ENCODE measurements around the gene AGPS. TPM values are rescaled to one million over a fixed set of nuclear protein-coding genes. Genes with fewer than 3 reads are reported as not detected.

AGPS gene
- polyA plus RNA-seq, 3 donors from 2014 or later: 16.1 to 27.2 (median 18.0) TPM

- DNase-seq: no peak
- Mint-ChIP-seq H3K9me3 (no peaks in the 10 kb centered on the region), H3K4me1 (no peaks in the 10 kb centered on the region), H3K36me3 (peaks cover 8 to 24% (median 13%) of the 10 kb centered on the region in 3 donors), H3K4me3 (no peak overlapping the region), H3K27me3 (ENCODE audit: low read depth in 3 of 3) (no peaks in the 10 kb centered on the region), H3K27ac (peak overlapping the region in 1 of 6 donors; percentile 38)
Observed at GRCh38 chr2:177518754-177519153, 126.2 kb downstream of the AGPS start.

GRCh38 chr2:177519534-177520115 is 127.1 kb downstream of the AGPS start:
- peaks cover 4 to 28% (median 17%) of the 10 kb centered on the region in 3 donors for H3K36me3 Mint-ChIP-seq
- DNase-seq: no peak
- no peaks in the 10 kb centered on the region for H3K9me3 Mint-ChIP-seq
- no peak overlapping the region for H3K27ac Mint-ChIP-seq
- H3K4me1 Mint-ChIP-seq: no peaks in the 10 kb centered on the region
- H3K4me3 Mint-ChIP-seq: no peak overlapping the region
- H3K27me3 Mint-ChIP-seq (ENCODE audit: low read depth in 3 of 3): no peaks in the 10 kb centered on the region

- DNase-seq: no peak
- Mint-ChIP-seq H3K27ac (no peak overlapping the region), H3K4me3 (no peak overlapping the region), H3K9me3 (no peaks in the 10 kb centered on the region), H3K36me3 (peaks cover 3 to 27% (median 18%) of the 10 kb centered on the region in 3 donors), H3K4me1 (no peaks in the 10 kb centered on the region), H3K27me3 (ENCODE audit: low read depth in 3 of 3) (no peaks in the 10 kb centered on the region)
Observed at GRCh38 chr2:177520324-177520723, 127.8 kb downstream of the AGPS start.

GRCh38 chr2:177523781-177524180 is 131.2 kb downstream of the AGPS start:
- Mint-ChIP-seq H3K9me3 (no peaks in the 10 kb centered on the region), H3K27me3 (ENCODE audit: low read depth in 3 of 3) (peaks cover 0 to 2% (median 0%) of the 10 kb centered on the region in 3 donors), H3K36me3 (peaks cover 8 to 21% (median 17%) of the 10 kb centered on the region in 3 donors), H3K4me1 (no peaks in the 10 kb centered on the region), H3K27ac (no peak overlapping the region), H3K4me3 (no peak overlapping the region)
- no peak for DNase-seq

GRCh38 chr2:177525351-177525924 is 132.9 kb downstream of the AGPS start:
- no peak overlapping the region for H3K4me3 Mint-ChIP-seq
- DNase-seq: no peak
- H3K27ac Mint-ChIP-seq: peak overlapping the region in 1 of 6 donors; percentile 1
- no peaks in the 10 kb centered on the region for H3K9me3 Mint-ChIP-seq
- H3K4me1 Mint-ChIP-seq: no peaks in the 10 kb centered on the region
- H3K36me3 Mint-ChIP-seq: peaks cover 5 to 21% (median 17%) of the 10 kb centered on the region in 3 donors
- H3K27me3 Mint-ChIP-seq (ENCODE audit: low read depth in 3 of 3): peaks cover 0 to 2% (median 0%) of the 10 kb centered on the region in 3 donors

GRCh38 chr2:177528351-177528933 is 135.9 kb downstream of the AGPS start:
- peaks cover 8 to 15% (median 13%) of the 10 kb centered on the region in 3 donors for H3K36me3 Mint-ChIP-seq
- H3K4me3 Mint-ChIP-seq: no peak overlapping the region
- no peaks in the 10 kb centered on the region for H3K9me3 Mint-ChIP-seq
- no peaks in the 10 kb centered on the region for H3K4me1 Mint-ChIP-seq
- no peak overlapping the region for H3K27ac Mint-ChIP-seq
- peaks cover 0 to 2% (median 0%) of the 10 kb centered on the region in 3 donors for H3K27me3 Mint-ChIP-seq (ENCODE audit: low read depth in 3 of 3)
- DNase-seq: no peak

- H3K9me3 Mint-ChIP-seq: no peaks in the 10 kb centered on the region
- H3K4me3 Mint-ChIP-seq: no peak overlapping the region
- peaks cover 0 to 2% (median 0%) of the 10 kb centered on the region in 3 donors for H3K27me3 Mint-ChIP-seq (ENCODE audit: low read depth in 3 of 3)
- H3K36me3 Mint-ChIP-seq: peaks cover 8 to 12% (median 10%) of the 10 kb centered on the region in 3 donors
- DNase-seq: no peak
- no peak overlapping the region for H3K27ac Mint-ChIP-seq
- H3K4me1 Mint-ChIP-seq: no peaks in the 10 kb centered on the region
Observed at GRCh38 chr2:177529166-177529565, 136.6 kb downstream of the AGPS start.

- Mint-ChIP-seq H3K9me3 (no peaks in the 10 kb centered on the region), H3K27me3 (ENCODE audit: low read depth in 3 of 3) (peaks cover 0 to 2% (median 0%) of the 10 kb centered on the region in 3 donors), H3K4me3 (no peak overlapping the region), H3K27ac (no peak overlapping the region), H3K36me3 (peaks cover 6 to 10% (median 8%) of the 10 kb centered on the region in 3 donors), H3K4me1 (no peaks in the 10 kb centered on the region)
- DNase-seq: no peak
Observed at GRCh38 chr2:177530561-177530960, 138.0 kb downstream of the AGPS start.

GRCh38 chr2:177531706-177532105 is 139.1 kb downstream of the AGPS start:
- Mint-ChIP-seq H3K27me3 (ENCODE audit: low read depth in 3 of 3) (peaks cover 0 to 2% (median 0%) of the 10 kb centered on the region in 3 donors), H3K9me3 (no peaks in the 10 kb centered on the region), H3K36me3 (peaks cover 6 to 10% (median 8%) of the 10 kb centered on the region in 3 donors), H3K27ac (no peak overlapping the region), H3K4me1 (no peaks in the 10 kb centered on the region), H3K4me3 (no peak overlapping the region)
- no peak for DNase-seq

- Mint-ChIP-seq H3K9me3 (no peaks in the 10 kb centered on the region), H3K4me1 (no peaks in the 10 kb centered on the region), H3K27me3 (ENCODE audit: low read depth in 3 of 3) (peaks cover 0 to 2% (median 0%) of the 10 kb centered on the region in 3 donors), H3K27ac (no peak overlapping the region), H3K36me3 (peaks cover 6 to 10% (median 8%) of the 10 kb centered on the region in 3 donors), H3K4me3 (no peak overlapping the region)
- no peak for DNase-seq
Observed at GRCh38 chr2:177532567-177532966, 140.0 kb downstream of the AGPS start.

GRCh38 chr2:177533253-177533652 is 140.7 kb downstream of the AGPS start:
- no peak for DNase-seq
- Mint-ChIP-seq H3K4me1 (no peaks in the 10 kb centered on the region), H3K27ac (no peak overlapping the region), H3K36me3 (peaks cover 3 to 7% (median 6%) of the 10 kb centered on the region in 3 donors), H3K27me3 (ENCODE audit: low read depth in 3 of 3) (no peaks in the 10 kb centered on the region), H3K9me3 (no peaks in the 10 kb centered on the region), H3K4me3 (no peak overlapping the region)

GRCh38 chr2:177535000-177535399 is 142.4 kb downstream of the AGPS start:
- Mint-ChIP-seq H3K27me3 (ENCODE audit: low read depth in 3 of 3) (no peaks in the 10 kb centered on the region), H3K9me3 (no peaks in the 10 kb centered on the region), H3K36me3 (peaks cover 0 to 9% (median 8%) of the 10 kb centered on the region in 3 donors), H3K4me1 (no peaks in the 10 kb centered on the region), H3K4me3 (no peak overlapping the region), H3K27ac (no peak overlapping the region)
- no peak for DNase-seq

- Mint-ChIP-seq H3K9me3 (no peaks in the 10 kb centered on the region), H3K4me3 (no peak overlapping the region), H3K4me1 (no peaks in the 10 kb centered on the region), H3K36me3 (peaks cover 0 to 9% (median 8%) of the 10 kb centered on the region in 3 donors), H3K27ac (no peak overlapping the region), H3K27me3 (ENCODE audit: low read depth in 3 of 3) (no peaks in the 10 kb centered on the region)
- no peak for DNase-seq
Observed at GRCh38 chr2:177535958-177536504, 143.5 kb downstream of the AGPS start.

GRCh38 chr2:177537213-177537612 is 144.6 kb downstream of the AGPS start:
- Mint-ChIP-seq H3K9me3 (no peaks in the 10 kb centered on the region), H3K4me1 (no peaks in the 10 kb centered on the region), H3K36me3 (peaks cover 0 to 9% (median 5%) of the 10 kb centered on the region in 3 donors), H3K27ac (no peak overlapping the region), H3K27me3 (ENCODE audit: low read depth in 3 of 3) (no peaks in the 10 kb centered on the region), H3K4me3 (no peak overlapping the region)
- no peak for DNase-seq

All from immature natural killer cell (primary cell).